Epithelial cell of proximal tubule (primary cell): ENCODE results near the gene ALG5. TPM values are rescaled to one million over a fixed set of nuclear protein-coding genes. Genes with fewer than 3 reads are reported as not detected.
A peak's percentile ranks its signal among the peaks of the same experiment; 100 is the strongest.

Source experiments
- DNase-seq: peaks from one replicate; pipeline ENCODE4 v3.0.0-alpha.2; 2011; ENCODE audit warnings: low read depth
- H3K4me3 ChIP-seq: 2 replicates; pipeline ENCODE4 v1.5.1; 2011; ENCODE audit warnings: low read depth, mild to moderate bottlenecking, low read length
- CTCF ChIP-seq: conservative IDR thresholded peaks from 2 replicates; pipeline ENCODE4 v1.5.1; 2012; ENCODE audit warnings: low read depth, mild to moderate bottlenecking, low read length
- total RNA-seq: library from RNA; depleted of rRNA; stranded (reverse); fragments of >200 nt; gene quantifications from 2 replicates; pipeline ENCODE4 v1.2.3, GENCODE V29; 2015

Gene ALG5
- total RNA-seq, 1 donor from 2014 or later: 26.3 TPM

- no peak for DNase-seq
- no peak for TF ChIP-seq CTCF
- no peak overlapping the region for H3K4me3 ChIP-seq
These were observed 12.5 kb downstream of the ALG5 start for GRCh38 chr13:36986462-36987240.

- no peak for DNase-seq
- H3K4me3 ChIP-seq: no peak overlapping the region
- peak; percentile 54 for TF ChIP-seq CTCF
These were observed 17.9 kb downstream of the ALG5 start for GRCh38 chr13:36981156-36981743.

- H3K4me3 ChIP-seq: no peak overlapping the region
- no peak for TF ChIP-seq CTCF
- DNase-seq: no peak
These were observed 19.6 kb downstream of the ALG5 start for GRCh38 chr13:36979361-36980050.

GRCh38 chr13:36975172-36975571, 24.0 kb downstream of the ALG5 start:
- DNase-seq: no peak
- TF ChIP-seq CTCF: no peak
- H3K4me3 ChIP-seq: no peak overlapping the region

- DNase-seq: no peak
- no peak for TF ChIP-seq CTCF
These were observed 25.4 kb downstream of the ALG5 start for GRCh38 chr13:36973621-36974295.

GRCh38 chr13:36973009-36973408, 26.1 kb downstream of the ALG5 start:
- DNase-seq: no peak
- H3K4me3 ChIP-seq: no peak overlapping the region
- TF ChIP-seq CTCF: no peak

More at GRCh38 chr13:36973621-36974295, 25.4 kb downstream of the ALG5 start:
- no peak overlapping the region for H3K4me3 ChIP-seq
